ENCODE data around the gene SPIRE1. TPM values are rescaled to one million over a fixed set of nuclear protein-coding genes. Genes with fewer than 3 reads are reported as not detected.
A peak's percentile ranks its signal among the peaks of the same experiment; 100 is the strongest.

Gene SPIRE1
- polyA plus RNA-seq, 1 donor from 2014 or later, result 22.2 TPM

DNA sequence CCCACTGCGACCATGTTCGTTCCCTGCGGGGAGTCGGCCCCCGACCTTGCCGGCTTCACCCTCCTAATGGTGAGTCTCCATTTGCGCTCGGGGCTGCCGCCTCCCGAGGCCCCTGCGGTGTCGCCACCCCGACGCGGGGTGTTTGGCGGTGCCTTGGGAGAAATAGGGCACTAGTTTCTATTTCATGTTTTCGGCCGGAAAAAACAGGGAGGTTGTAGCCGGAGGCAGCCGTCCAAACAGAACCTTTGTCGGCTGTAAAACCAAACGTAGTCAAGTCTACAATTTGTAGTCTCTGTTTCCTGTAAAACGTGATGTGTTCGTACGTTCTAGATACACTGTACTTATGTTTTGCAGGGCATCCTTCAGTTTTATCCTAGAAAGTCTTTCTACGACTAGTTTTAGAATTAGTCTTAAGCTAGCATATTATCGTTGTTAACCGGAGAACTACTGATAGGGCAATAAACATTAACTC, 45.2 kb upstream of the SPIRE1 start:
- Histone ChIP-seq H3K27me3 (ENCODE audit: insufficient read depth, low read depth, low read length) (no peaks in the 10 kb centered on the region), H3F3A (ENCODE audit: insufficient read depth, low read length, poor library complexity, severe bottlenecking) (peaks cover 5% of the 10 kb centered on the region), H3K4me2 (ENCODE audit: low read length) (peak overlapping the region; percentile 49), H3K27ac (ENCODE audit: low read length) (peak overlapping the region; percentile 94), H3K9me2 (ENCODE audit: insufficient read depth, low read length) (no peaks in the 10 kb centered on the region), H4K20me1 (ENCODE audit: insufficient read depth) (no peaks in the 10 kb centered on the region), H3K79me2 (replicated peaks; ENCODE audit: insufficient read depth, low read length) (peaks cover 46% of the 10 kb centered on the region), H2AFZ (ENCODE audit: low read depth, low read length) (peak overlapping the region; percentile 96), H3K36me3 (ENCODE audit: insufficient read depth, low read length) (peaks cover 7% of the 10 kb centered on the region), H3K4me3 (ENCODE audit: low read length) (peak overlapping the region; percentile 98), H3K9ac (ENCODE audit: low read length) (peak overlapping the region; percentile 90), H3K9me3 (ENCODE audit: low read length) (no peaks in the 10 kb centered on the region)
- TF ChIP-seq EZH2 (IDR thresholded peaks at IDR 0.05; ENCODE audit: borderline replicate concordance, insufficient read depth, low read length, poor library complexity, severe bottlenecking) (no peak), POLR2AphosphoS5 (IDR thresholded peaks at IDR 0.05) (no peak), RAD21 (conservative IDR thresholded peaks at IDR 0.05) (no peak), TAF1 (IDR thresholded peaks at IDR 0.05; ENCODE audit: low read depth) (no peak), MXI1 (conservative IDR thresholded peaks at IDR 0.05; ENCODE audit: poor library complexity, severe bottlenecking) (no peak), EP300 (conservative IDR thresholded peaks at IDR 0.05; ENCODE audit: poor library complexity, severe bottlenecking) (no peak), SMC3 (conservative IDR thresholded peaks at IDR 0.05; ENCODE audit: poor library complexity) (no peak)
- TF ChIP-seq, protein P1, sequence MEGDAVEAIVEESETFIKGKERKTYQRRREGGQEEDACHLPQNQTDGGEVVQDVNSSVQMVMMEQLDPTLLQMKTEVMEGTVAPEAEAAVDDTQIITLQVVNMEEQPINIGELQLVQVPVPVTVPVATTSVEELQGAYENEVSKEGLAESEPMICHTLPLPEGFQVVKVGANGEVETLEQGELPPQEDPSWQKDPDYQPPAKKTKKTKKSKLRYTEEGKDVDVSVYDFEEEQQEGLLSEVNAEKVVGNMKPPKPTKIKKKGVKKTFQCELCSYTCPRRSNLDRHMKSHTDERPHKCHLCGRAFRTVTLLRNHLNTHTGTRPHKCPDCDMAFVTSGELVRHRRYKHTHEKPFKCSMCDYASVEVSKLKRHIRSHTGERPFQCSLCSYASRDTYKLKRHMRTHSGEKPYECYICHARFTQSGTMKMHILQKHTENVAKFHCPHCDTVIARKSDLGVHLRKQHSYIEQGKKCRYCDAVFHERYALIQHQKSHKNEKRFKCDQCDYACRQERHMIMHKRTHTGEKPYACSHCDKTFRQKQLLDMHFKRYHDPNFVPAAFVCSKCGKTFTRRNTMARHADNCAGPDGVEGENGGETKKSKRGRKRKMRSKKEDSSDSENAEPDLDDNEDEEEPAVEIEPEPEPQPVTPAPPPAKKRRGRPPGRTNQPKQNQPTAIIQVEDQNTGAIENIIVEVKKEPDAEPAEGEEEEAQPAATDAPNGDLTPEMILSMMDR (IDR thresholded peaks at IDR 0.05; ENCODE audit: poor library complexity, severe bottlenecking), result no peak
- TF ChIP-seq, protein P2, sequence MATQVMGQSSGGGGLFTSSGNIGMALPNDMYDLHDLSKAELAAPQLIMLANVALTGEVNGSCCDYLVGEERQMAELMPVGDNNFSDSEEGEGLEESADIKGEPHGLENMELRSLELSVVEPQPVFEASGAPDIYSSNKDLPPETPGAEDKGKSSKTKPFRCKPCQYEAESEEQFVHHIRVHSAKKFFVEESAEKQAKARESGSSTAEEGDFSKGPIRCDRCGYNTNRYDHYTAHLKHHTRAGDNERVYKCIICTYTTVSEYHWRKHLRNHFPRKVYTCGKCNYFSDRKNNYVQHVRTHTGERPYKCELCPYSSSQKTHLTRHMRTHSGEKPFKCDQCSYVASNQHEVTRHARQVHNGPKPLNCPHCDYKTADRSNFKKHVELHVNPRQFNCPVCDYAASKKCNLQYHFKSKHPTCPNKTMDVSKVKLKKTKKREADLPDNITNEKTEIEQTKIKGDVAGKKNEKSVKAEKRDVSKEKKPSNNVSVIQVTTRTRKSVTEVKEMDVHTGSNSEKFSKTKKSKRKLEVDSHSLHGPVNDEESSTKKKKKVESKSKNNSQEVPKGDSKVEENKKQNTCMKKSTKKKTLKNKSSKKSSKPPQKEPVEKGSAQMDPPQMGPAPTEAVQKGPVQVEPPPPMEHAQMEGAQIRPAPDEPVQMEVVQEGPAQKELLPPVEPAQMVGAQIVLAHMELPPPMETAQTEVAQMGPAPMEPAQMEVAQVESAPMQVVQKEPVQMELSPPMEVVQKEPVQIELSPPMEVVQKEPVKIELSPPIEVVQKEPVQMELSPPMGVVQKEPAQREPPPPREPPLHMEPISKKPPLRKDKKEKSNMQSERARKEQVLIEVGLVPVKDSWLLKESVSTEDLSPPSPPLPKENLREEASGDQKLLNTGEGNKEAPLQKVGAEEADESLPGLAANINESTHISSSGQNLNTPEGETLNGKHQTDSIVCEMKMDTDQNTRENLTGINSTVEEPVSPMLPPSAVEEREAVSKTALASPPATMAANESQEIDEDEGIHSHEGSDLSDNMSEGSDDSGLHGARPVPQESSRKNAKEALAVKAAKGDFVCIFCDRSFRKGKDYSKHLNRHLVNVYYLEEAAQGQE (IDR thresholded peaks at IDR 0.05; ENCODE audit: borderline replicate concordance), result no peak

DNA sequence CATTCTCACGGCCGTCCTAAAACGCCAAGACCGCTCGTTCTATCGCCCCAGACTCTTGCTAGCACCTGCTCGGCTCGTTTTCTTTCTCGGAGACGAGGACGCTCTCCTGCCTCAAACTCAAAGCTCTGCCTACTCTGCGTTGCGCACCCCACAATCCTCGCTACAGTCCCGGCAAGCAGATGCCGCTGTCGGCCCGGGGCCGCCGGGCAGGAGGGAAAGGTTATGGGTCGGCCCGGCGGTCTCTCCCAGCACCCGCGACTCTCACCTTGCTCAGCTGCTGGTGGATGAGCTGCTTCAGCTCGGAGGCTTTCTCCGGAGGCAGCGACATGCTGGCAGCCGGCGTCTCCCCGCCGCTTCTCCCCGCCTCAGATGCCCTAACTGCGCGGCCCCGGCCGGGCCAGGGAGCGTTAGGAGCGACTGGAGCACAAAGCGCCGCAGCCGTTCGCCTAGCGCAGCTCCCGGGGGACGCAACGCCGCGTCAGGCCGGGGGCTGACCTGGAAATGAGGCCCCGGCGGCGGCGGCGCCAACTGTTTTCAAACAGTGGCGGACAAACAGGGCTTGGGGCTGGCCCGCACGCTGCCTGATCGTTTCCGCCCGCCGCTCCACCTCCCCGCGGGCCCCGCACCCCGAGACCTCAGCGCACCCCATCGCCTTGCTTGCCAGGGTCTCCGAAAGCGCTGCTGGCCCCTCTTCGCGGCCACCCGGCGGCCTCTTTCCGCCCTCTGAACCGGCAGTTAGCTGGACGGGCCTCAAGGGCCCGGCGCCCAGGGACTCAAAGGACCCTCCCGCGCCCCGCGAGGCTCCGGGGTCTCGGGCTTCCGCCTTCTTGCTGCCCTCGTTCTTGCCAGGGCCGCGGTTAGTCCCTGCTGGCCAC, 44.6 kb upstream of the SPIRE1 start, which contains the start of the genes CEP76 and PSMG2:
CEP76 (minus strand) TSS at position 503 of the 875 bp plus-strand sequence; CDS start at position 328, 175 bp downstream.
PSMG2 (plus strand) TSS at position 822 of the 875 bp plus-strand sequence. CDS start 66 bp downstream, outside the sequence.
- no peaks in the 10 kb centered on the region for H3K27me3 ChIP-seq (ENCODE audit: insufficient read depth, low read depth, low read length)
- H3K9ac ChIP-seq (ENCODE audit: low read length), result peak within 1 kb of the TSS; percentile 90
- H3K36me3 ChIP-seq (ENCODE audit: insufficient read depth, low read length), result peaks cover 7% of the 10 kb centered on the region
- peak within 1 kb of the TSS; percentile 49 for H3K4me2 ChIP-seq (ENCODE audit: low read length)
- peaks cover 46% of the 10 kb centered on the region for H3K79me2 ChIP-seq (replicated peaks; ENCODE audit: insufficient read depth, low read length)
- peak within 1 kb of the TSS; percentile 96 for H2AFZ ChIP-seq (ENCODE audit: low read depth, low read length)
- peak within 1 kb of the TSS; percentile 98 for H3K4me3 ChIP-seq (ENCODE audit: low read length)
- H4K20me1 ChIP-seq (ENCODE audit: insufficient read depth), result no peaks in the 10 kb centered on the region
- no peaks in the 10 kb centered on the region for H3K9me3 ChIP-seq (ENCODE audit: low read length)
- no peaks in the 10 kb centered on the region for H3K9me2 ChIP-seq (ENCODE audit: insufficient read depth, low read length)
- no peak for TF ChIP-seq RAD21 (conservative IDR thresholded peaks at IDR 0.05)
- TF ChIP-seq, protein P2 (IDR thresholded peaks at IDR 0.05; ENCODE audit: borderline replicate concordance), result peak; percentile 89
- TF ChIP-seq SMC3 (conservative IDR thresholded peaks at IDR 0.05; ENCODE audit: poor library complexity), result peak; percentile 16
- TF ChIP-seq POLR2AphosphoS5 (IDR thresholded peaks at IDR 0.05), result peak; percentile 72
- peak; percentile 91 for TF ChIP-seq MXI1 (conservative IDR thresholded peaks at IDR 0.05; ENCODE audit: poor library complexity, severe bottlenecking)
- peak; percentile 58 for TF ChIP-seq EZH2 (IDR thresholded peaks at IDR 0.05; ENCODE audit: borderline replicate concordance, insufficient read depth, low read length, poor library complexity, severe bottlenecking)
- TF ChIP-seq, protein P1 (IDR thresholded peaks at IDR 0.05; ENCODE audit: poor library complexity, severe bottlenecking), result no peak
- TF ChIP-seq TAF1 (IDR thresholded peaks at IDR 0.05; ENCODE audit: low read depth), result peak; percentile 85
- peak; percentile 59 for TF ChIP-seq EP300 (conservative IDR thresholded peaks at IDR 0.05; ENCODE audit: poor library complexity, severe bottlenecking)
- H3F3A ChIP-seq (ENCODE audit: insufficient read depth, low read length, poor library complexity, severe bottlenecking), result peaks cover 5% of the 10 kb centered on the region
- H3K27ac ChIP-seq (ENCODE audit: low read length), result peak within 1 kb of the TSS; percentile 94

Measured in neural cell (in vitro differentiated cells).